GM21381 (cell line): Measurements from ENCODE around the gene TARP.
A peak's percentile ranks its signal among the peaks of the same experiment; 100 is the strongest.

ENCODE experiments used
- ATAC-seq: cut with Tn5 transposase; IDR thresholded peaks from one replicate; pipeline ENCODE4 v1.9.1; 2021; ENCODE audit warnings: mild to moderate bottlenecking, moderate library complexity; ENCODE audit not compliant: unreplicated experiment

TARP gene

DNA sequence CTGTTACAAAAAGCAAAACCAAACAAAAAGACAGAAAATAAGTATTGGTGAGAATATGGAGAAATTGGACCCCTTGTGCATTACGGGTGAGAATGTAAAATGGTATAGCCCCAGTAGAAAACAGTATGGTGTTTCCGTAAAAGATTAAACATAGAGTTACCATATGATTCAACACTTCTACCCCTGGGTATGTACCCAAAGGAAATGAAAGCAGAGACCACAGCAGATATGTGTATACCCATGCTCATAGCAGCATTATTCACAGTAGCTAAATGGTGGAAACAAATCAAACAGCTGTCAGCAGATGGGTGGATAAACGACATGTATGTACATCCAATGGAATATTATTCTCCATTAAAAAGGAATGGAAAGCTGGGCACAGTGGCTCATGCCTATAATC is 53.0 kb downstream of the TARP start:
- ATAC-seq: no peak

DNA sequence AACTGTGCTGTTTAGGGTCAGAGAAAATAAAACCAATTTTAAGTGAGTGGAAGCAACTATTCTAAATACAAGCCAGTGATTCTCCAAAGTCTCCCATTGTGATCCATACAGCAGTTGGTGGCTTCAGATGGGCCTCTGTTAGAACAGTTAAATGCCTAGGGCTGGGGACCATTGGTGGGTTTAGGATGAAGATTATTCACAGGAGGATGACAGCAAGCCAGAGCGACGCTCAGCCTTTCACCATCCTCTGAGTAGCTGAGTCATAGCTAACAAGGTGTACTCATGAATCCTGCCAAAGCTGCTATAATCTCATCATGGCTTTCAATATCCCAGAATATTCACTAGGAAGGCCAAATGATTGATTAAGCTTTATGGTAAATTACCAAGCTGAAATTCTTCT is 55.8 kb downstream of the TARP start:
- ATAC-seq: no peak

DNA sequence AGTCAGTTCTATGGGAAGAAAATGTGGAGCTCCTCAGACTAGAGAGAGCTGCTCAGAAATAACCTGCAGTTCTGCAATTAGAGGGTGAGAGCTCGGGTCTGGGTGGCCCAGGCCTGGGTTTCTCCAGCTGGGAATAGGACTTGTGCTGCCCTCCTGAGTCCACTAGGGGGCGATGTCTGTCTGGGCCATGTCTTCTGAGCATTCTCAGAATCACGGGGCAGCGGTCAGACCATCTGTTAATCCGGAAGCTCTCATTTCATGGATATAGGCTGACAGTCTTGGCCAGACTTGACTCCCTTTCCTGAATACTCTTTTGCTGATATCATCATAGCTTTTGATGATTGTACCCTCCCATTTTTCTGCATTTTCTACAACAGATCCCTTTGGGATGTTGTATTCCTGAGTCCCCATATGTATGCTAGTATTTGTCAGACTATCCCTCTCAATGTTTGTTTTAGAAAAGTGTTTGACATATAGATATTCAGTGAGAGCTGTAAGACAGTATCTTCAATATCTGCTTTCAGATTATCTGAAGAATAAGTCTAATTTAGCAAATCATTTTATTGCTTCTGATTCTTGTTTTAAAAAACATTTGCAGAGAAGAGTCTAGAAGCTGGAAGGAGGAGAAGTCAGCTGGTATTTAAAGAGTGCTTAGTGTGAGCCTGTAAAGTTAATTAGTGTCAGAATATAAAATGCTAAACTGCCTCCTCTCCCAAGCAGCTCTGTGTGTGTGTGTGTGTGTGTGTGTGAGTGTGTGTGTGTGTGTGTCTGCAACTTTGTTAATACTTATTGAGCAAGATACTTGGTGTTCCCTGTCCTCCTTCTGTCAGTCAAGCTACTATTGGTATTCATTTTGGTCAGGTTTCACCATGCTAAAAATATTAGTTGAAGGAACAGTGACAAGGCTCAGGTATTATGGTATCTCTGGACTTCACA is 57.4 kb downstream of the TARP start:
- peak; percentile 82 for ATAC-seq

DNA sequence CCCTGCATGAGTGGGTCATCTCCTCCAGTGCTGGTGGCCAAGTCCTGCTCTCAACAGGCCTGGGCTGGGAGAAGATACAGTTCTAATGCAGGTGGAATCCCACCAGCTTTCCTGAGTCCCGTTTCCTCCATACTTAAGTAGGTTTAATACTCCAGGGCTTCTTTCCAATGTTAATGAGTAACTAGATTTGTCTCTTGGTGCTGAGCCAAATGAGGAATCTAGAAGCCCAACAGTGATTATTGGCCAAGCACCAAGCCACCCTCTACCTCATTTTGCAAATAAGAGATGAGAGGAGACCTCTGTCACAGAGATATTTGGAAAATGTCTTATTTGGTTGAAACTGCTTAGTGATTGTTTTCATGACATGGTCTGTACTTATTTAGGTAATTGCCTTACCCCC is 58.3 kb downstream of the TARP start:
- ATAC-seq: no peak

DNA sequence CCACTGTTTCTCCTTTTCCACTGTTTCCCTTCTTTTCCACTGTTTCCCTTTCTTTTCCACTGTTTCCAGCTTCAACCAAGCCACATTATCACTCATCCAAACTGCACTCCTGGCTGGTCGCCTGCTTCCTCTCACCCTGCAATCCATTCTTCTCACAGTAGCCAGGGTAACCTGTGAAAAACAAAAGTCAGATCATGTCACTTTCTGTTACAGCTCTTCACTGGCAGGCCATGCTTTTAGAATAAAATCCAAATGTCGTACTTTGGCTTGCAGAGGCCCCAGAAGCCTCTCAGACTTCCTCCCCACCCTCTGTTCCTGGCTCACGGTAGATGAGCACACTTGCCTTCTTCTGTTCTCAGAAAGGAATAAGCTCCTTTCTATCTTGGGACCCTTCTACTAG is 61.5 kb downstream of the TARP start:
- no peak for ATAC-seq

DNA sequence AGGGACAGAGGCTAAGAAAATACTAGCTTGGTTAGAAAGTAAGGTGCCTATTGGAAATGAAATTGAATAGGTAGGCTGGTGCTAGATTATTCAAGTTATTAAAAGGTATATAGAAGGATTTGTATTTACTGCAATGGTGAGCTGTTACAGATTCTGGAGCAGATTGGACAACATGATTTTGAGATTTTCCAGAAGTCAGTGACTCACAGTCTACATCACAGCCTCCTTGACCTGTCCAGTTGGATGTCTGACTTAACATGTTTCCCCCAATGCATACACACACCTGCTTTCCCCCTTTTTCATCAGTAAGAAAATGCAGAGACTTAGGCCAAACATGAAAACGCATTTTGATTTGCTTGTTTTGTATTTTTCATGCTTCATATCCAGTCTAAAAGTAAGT is 62.0 kb downstream of the TARP start:
- ATAC-seq: no peak
